ENCODE data around the gene PTPRG.

PTPRG gene

DNA sequence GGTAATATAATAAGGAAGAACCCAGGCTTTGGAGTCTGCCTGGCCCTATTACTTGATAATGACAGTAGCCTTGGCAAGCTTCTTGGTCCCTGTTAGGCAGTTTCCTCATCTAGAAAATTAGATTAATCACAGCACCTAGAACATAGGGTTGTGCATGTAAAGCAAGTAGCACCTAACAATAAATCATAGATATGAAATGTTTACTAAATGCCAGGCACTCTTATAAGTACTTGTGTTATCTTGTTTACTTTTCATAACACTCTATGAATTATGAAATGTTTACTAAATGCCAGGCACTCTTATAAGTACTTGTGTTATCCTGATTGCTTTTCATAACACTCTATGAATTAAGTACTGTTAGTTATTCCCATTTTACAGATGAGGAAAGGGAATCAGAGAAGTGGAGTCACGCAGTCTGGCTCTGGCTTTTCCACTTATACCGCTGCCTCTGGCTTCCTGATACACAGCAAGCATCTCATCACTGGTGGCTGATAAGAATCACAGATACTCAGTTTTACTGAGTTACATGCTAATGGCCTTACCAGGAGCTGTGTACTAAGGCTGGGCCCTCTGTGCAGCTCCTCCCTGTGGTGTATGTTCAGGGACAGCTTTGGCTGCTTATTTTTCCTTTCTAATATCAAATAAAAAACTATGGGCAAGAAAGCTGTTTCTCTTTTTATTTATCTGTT lies 688.6 kb downstream of the PTPRG start:
- no peak for DNase-seq

DNA sequence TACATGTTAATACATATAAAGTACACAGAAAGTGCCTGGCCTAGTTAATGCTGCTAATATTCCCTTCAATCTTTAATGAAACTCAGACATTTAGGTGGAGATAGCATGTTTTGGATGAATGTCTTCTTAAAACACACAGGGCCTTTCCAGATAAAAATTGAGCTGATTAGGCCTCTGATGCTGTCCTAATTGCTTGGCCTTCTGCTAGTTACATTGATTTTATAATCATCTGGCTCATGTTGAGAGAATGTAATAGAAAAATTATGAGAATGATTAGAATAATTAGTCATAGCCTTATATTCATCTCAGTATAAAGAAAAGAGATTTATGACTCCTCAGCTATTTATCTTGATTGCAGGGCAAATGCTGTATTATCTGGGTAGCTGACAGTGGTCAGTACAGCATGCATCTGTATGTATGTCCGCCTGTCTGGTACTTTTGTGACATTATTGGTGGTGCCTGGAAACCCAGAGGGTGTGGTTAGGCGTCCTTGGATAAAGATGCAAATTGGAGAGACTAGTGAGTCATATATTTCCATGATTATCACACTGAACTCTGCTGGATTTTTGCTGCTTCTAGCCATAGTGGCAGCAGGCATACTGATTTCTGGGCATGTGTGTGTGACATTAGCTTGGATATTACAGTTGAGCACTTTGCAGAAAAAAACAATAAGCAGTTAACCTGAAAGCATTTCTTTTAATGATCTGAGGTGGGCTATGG lies 691.2 kb downstream of the PTPRG start:
- no peak for DNase-seq

- DNase-seq, result no peak
Observed at GRCh38 chr3:62253971-62254370, 692.6 kb downstream of the PTPRG start.

DNA sequence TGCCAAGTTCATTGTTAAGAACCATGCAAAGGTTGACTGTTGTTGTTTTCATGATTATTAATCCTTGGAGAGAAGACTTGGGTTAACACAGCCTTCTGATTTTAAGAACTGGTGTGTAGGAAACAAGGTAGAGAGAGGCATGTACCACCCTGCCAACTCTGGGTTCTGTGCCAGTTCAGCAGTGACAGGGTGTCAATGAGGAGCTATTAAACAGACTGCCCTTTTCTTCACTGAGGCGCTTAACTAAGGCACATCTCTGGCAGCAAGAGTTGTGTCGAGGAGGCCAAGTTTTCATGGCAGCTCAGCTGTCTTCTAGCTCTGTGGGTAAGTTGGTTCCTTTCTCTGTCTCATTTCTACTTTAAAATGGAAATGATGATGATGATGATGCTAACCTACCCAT lies 694.4 kb downstream of the PTPRG start:
- DNase-seq, result no peak

DNA sequence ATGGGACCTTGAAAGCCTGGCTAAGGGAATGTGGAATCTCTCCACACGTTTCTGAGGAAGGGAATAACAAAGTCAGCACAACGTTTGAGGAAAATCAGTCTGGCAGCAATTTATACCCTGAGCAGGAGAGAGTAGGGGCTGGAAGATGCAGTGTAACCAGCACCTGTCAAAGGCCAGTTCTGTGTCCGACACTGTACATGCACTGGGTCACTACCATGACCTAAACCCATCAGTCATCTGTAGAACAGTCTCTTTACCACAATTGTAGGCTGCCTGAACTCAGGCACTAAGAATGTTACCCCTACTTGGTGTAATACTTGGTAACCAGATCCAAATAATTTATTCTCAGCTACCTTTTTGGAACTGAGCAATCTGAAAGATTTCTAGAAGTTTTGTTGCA lies 698.6 kb downstream of the PTPRG start:
- no peak for DNase-seq

- no peak for DNase-seq
Observed at GRCh38 chr3:62260655-62261054, 699.3 kb downstream of the PTPRG start.

- no peak for DNase-seq
Observed at GRCh38 chr3:62261121-62261520, 699.8 kb downstream of the PTPRG start.

- DNase-seq, result no peak
Observed at GRCh38 chr3:62261736-62262135, 700.4 kb downstream of the PTPRG start.

DNA sequence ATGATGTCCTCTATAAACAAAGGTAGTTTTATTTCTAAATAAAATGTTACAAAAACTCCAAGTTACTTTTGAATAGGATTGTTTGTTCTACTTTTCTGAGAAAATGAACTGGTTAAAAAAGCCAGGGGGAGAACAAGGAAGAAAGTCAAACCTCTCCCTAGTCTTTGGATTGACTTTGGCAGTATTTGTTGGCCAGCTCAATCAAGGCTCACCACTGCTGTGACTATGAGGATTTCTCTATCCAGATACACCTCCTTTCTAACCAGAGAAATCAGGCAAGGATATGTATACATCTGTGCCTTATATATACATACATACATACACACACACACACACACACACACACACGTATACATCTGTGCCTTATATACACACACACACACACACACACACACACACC lies 704.2 kb downstream of the PTPRG start:
- DNase-seq, result no peak

- DNase-seq, result no peak
Observed at GRCh38 chr3:62266668-62267283, 705.4 kb downstream of the PTPRG start.

GRCh38 chr3:62276658-62277180 lies 715.3 kb downstream of the PTPRG start:
- DNase-seq, result no peak

GRCh38 chr3:62277450-62277849 lies 716.1 kb downstream of the PTPRG start:
- no peak for DNase-seq

DNA sequence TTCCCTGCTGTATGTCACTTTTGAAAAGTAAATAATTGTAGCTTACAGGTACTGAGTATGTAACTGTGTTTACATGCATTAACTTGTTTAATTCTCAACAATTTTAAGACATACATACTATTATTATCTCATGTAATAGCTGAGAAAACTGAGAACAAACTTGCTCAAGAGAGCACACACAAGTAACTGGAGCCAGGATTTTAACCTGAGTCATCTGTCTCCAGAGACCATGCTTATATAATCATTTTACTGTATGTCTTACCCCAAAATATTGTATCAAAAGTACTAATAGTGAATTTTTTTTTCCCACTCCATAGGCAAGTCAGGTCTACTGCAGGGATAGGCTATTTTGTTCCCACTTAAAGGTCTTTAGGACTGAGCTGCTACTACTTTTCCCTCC lies 716.6 kb downstream of the PTPRG start:
- DNase-seq, result no peak

DNA sequence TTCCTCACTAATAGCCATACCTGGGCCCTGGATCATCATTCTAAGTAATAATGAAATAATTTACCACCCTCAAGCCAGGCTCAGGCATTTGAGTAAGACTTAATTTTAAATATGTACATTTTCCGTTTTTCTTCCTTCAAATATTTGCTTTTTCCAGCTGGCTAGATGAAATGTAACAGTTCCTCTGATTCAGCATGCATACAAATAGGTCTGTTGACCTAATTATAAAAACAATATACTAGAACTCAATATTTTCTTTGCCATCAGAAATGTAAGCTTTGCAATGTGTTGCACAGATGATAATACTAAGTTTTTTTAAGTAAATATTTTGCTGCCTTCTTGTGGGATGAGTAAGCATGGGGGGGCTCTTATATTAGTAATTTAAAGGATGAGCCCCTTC lies 720.4 kb downstream of the PTPRG start:
- no peak for DNase-seq

GRCh38 chr3:62284442-62284841 lies 723.1 kb downstream of the PTPRG start:
- DNase-seq, result no peak

- DNase-seq, result no peak
Observed at GRCh38 chr3:62287392-62287927, 726.1 kb downstream of the PTPRG start.

GRCh38 chr3:62289922-62290321 lies 728.6 kb downstream of the PTPRG start:
- no peak for DNase-seq

- no peak for DNase-seq
Observed at GRCh38 chr3:62293051-62293780, 731.8 kb downstream of the PTPRG start.

DNA sequence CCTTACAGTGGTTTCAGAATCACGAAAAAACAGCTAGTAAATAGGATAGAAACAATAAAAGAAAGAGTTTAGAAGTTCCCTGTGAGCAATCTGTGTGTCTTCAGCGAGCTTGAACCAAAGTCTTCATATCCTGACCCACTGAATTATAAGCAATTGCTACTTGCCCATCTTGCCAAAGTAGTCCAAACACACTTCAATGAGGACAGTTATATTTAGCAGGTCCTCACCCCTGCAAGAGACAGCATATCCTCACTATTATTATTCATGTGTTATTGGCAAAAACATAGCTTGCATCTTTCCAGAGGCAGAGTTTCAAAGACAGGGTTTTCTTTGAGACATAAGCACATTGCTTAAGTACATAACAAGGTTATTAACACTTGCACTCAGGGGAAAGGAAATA lies 734.2 kb downstream of the PTPRG start:
- DNase-seq, result no peak

DNA sequence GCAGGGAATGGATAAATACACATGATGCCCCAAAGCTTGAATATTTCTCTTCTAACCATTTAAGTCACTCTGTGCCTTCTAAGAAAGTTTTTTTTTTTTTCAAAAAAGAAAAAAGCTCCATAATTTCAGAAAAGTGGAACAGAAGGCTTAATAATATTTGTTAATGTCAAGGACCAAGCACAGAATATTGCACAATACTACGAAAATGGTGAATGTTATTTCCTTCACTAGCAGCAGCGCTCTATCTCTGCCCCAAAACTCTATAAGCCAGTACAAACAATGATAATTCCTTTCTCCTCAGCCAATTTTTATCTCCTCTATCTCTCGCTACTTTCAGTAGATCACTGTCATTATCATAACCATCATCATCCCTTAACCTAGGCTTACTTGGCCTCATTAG lies 739.2 kb downstream of the PTPRG start:
- DNase-seq, result no peak

DNA sequence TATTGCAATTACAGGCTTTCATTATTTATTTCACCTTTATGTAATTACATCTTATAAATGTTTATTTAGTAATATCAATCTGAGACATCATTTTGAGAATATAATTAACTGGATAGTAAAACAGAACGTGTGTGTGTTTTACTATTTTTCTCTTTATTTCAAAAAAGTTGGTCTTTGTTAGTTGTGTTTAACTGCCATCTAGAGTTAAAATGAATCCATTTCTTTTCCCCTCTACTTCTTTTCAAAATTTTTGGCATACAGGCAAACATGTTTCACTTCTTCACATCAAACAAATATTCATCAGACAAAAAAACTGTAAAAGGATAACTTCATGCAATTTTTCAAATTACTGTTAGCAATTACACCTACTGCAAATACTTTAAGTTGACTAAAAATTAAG lies 750.8 kb downstream of the PTPRG start:
- no peak for DNase-seq

GRCh38 chr3:62316525-62316924 lies 755.2 kb downstream of the PTPRG start:
- DNase-seq, result no peak

DNA sequence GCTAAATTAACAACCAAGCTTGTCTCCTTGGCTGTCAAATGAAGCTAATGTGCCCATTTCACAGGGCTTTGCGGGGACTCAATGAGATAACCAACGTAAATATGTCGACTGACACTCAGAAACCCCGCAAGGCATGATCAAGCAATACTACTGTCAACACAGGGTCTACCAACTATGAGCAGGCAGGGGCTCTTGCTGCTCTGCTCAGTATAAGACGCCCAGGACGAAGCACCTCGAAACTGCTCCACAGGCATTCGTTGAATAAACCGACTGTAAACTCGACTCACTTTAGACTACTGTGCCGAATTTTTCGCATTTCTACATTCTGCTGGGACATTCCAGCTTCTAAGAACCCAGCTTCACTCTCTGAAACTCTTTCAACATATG lies 757.0 kb downstream of the PTPRG start:
- DNase-seq, result no peak

All from NCI-H2029 treated with DMSO at 0.1 percent for 48 hours (cell line).